Parathyroid adenoma (tissue), 2 donors: Measurements from ENCODE around the gene DNMT3A.

Experiments used
- H2AFZ ChIP-seq: fragments of 300-600 bp; sonication (generic); one replicate; pipeline ENCODE4 v1.7.0; 2017; ENCODE audit warnings: antibody characterized with exemption, mild to moderate bottlenecking
- H3K27ac ChIP-seq: fragments of 300-600 bp; sonication (generic); one replicate; pipeline ENCODE4 v1.7.0; 2017
- H3K27me3 ChIP-seq: fragments of 300-600 bp; sonication (generic); one replicate; pipeline ENCODE4 v1.7.0; 2017; ENCODE audit warnings: low read length; ENCODE audit not compliant: control insufficient read depth, insufficient read depth
- H3K36me3 ChIP-seq: fragments of 300-600 bp; sonication (generic); one replicate; pipeline ENCODE4 v1.7.0; 2017; ENCODE audit warnings: low read length; ENCODE audit not compliant: control insufficient read depth, insufficient read depth
- H3K4me1 ChIP-seq: fragments of 300-600 bp; sonication (generic); one replicate; pipeline ENCODE4 v1.7.0; 2017; ENCODE audit warnings: control low read depth
- H3K4me2 ChIP-seq: fragments of 300-600 bp; sonication (generic); one replicate; pipeline ENCODE4 v1.7.0; 2017; ENCODE audit warnings: low read length
- H3K4me3 ChIP-seq: fragments of 300-600 bp; sonication (generic); one replicate; pipeline ENCODE4 v1.7.0; 2017; ENCODE audit warnings: low read depth, low read length
- H3K79me2 ChIP-seq: fragments of 300-600 bp; sonication (generic); one replicate; pipeline ENCODE4 v1.7.0; 2017; ENCODE audit warnings: control low read depth
- H3K9ac ChIP-seq: fragments of 300-600 bp; sonication (generic); one replicate; pipeline ENCODE4 v1.7.0; 2017; ENCODE audit warnings: mild to moderate bottlenecking
- H3K9me3 ChIP-seq: fragments of 300-600 bp; sonication (generic); one replicate; pipeline ENCODE4 v1.7.0; 2017; ENCODE audit warnings: low read length; ENCODE audit not compliant: control insufficient read depth
- CTCF ChIP-seq: fragments of 300-600 bp; sonication (generic); IDR thresholded peaks from one replicate; pipeline ENCODE4 v1.7.0; 2017; ENCODE audit warnings: antibody characterized with exemption, mild to moderate bottlenecking
- donor health status: primary hyperparathyroidism.

DNMT3A gene

GRCh38 chr2:25256488-25256875, 85.2 kb downstream of the DNMT3A start:
- Histone ChIP-seq H3K27ac (no peak overlapping the region), H3K4me1 (peaks cover 6% of the 10 kb centered on the region)
- no peak for TF ChIP-seq CTCF

GRCh38 chr2:25255745-25256487, 85.8 kb downstream of the DNMT3A start:
- Histone ChIP-seq H3K36me3 (no peaks in the 10 kb centered on the region), H3K9me3 (no peaks in the 10 kb centered on the region), H3K9ac (no peak overlapping the region)

More at GRCh38 chr2:25256488-25256875, 85.2 kb downstream of the DNMT3A start:
- Histone ChIP-seq H3K27me3 (no peaks in the 10 kb centered on the region), H3K9me3 (no peaks in the 10 kb centered on the region), H3K4me3 (no peak overlapping the region), H3K79me2 (no peaks in the 10 kb centered on the region), H2AFZ (no peak overlapping the region), H3K9ac (no peak overlapping the region), H3K4me2 (peak overlapping the region; percentile 44), H3K36me3 (no peaks in the 10 kb centered on the region)

DNA sequence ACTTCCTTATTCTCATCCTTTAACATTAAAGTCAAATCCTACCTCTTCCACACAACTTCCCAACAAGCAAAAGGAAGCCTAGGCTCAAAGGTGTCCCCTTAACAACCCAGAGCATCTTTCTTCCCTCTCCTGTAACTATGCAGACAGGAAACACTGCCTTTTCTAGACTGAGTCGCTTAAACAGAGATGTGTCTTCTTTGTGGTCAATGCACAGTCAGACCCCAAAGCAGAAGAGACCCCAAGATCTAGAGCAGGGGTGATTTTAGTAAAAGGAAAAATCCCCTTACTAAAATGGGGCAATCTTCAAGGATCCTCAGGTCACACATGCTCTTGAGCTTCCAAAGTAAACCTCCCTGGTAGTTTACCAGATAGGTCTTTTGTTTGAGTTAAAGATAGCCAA, 86.8 kb downstream of the DNMT3A start:
- no peaks in the 10 kb centered on the region for H3K79me2 ChIP-seq
- H3K4me2 ChIP-seq = no peak overlapping the region
- H3K27ac ChIP-seq = no peak overlapping the region
- H3K4me3 ChIP-seq = no peak overlapping the region
- no peaks in the 10 kb centered on the region for H3K9me3 ChIP-seq
- no peaks in the 10 kb centered on the region for H3K36me3 ChIP-seq
- H2AFZ ChIP-seq = no peak overlapping the region
- H3K9ac ChIP-seq = no peak overlapping the region
- H3K4me1 ChIP-seq = peaks cover 6% of the 10 kb centered on the region
- H3K27me3 ChIP-seq = no peaks in the 10 kb centered on the region
- TF ChIP-seq CTCF = no peak

More at GRCh38 chr2:25255745-25256487, 85.8 kb downstream of the DNMT3A start:
- H3K4me2 ChIP-seq = no peak overlapping the region
- no peaks in the 10 kb centered on the region for H3K79me2 ChIP-seq
- no peak overlapping the region for H3K27ac ChIP-seq
- H3K27me3 ChIP-seq = no peaks in the 10 kb centered on the region
- H3K4me1 ChIP-seq = peaks cover 6% of the 10 kb centered on the region
- no peak overlapping the region for H2AFZ ChIP-seq
- TF ChIP-seq CTCF = no peak
- H3K4me3 ChIP-seq = no peak overlapping the region

GRCh38 chr2:25253153-25253626, 88.5 kb downstream of the DNMT3A start:
- H3K36me3 ChIP-seq = no peaks in the 10 kb centered on the region
- no peaks in the 10 kb centered on the region for H3K27me3 ChIP-seq
- peak overlapping the region; percentile 13 for H3K27ac ChIP-seq
- H3K9me3 ChIP-seq = no peaks in the 10 kb centered on the region
- no peak for TF ChIP-seq CTCF
- H3K79me2 ChIP-seq = no peaks in the 10 kb centered on the region
- peaks cover 6% of the 10 kb centered on the region for H3K4me1 ChIP-seq
- H3K4me3 ChIP-seq = no peak overlapping the region
- H3K9ac ChIP-seq = no peak overlapping the region
- H2AFZ ChIP-seq = no peak overlapping the region
- H3K4me2 ChIP-seq = peak overlapping the region; percentile 79
